Gastrocnemius medialis (tissue), 4 donors: ENCODE data around the gene MBD3L2B. TPM values are rescaled to one million over a fixed set of nuclear protein-coding genes. Genes with fewer than 3 reads are reported as not detected.
"Not testable (repeated sequence)": the region's sequence is repeated elsewhere in the genome, so short reads cannot be mapped to it uniquely, and the experiment has no call there.

Experiments
- ATAC-seq, 2 donors: fragments of 150-250 bp; one replicate each; pipeline ENCODE4 v1.9.1; 2016
- DNase-seq, 2 donors: peaks; one replicate each; pipeline ENCODE4 v3.0.0-alpha.2; 2019
- H3K27ac ChIP-seq, 4 donors: fragments of 200-600 bp; sonication (generic); 1 replicate in 1 of 4; 2 replicates in 3 of 4; pipeline ENCODE4 v1.5.1; 2016 to 2018; ENCODE audit warnings: mild to moderate bottlenecking in 2 of 4, moderate library complexity in 1 of 4
- H3K27me3 ChIP-seq, 3 donors: fragments of 200-600 bp; sonication (generic) in 2 of 3; 1 replicate in 1 of 3; 2 replicates in 2 of 3; pipeline versions ENCODE4 v1.5.1 to v1.6.0; 2016 to 2019; ENCODE audit warnings: mild to moderate bottlenecking in 1 of 3, moderate library complexity in 1 of 3
- H3K36me3 ChIP-seq, 2 donors: fragments of 200-600 bp; sonication (generic) in 1 of 2; one replicate each; pipeline ENCODE4 v1.5.1; 2017 to 2018
- H3K4me1 ChIP-seq, 2 donors: fragments of 200-600 bp; sonication (generic) in 1 of 2; one replicate each; pipeline ENCODE4 v1.5.1; 2016 to 2017; ENCODE audit warnings: mild to moderate bottlenecking in 2 of 2
- H3K4me3 ChIP-seq, 4 donors: fragments of 200-600 bp; sonication (generic) in 3 of 4; 1 replicate in 1 of 4; 2 replicates in 3 of 4; pipeline ENCODE4 v1.5.1; 2016 to 2019; ENCODE audit warnings: mild to moderate bottlenecking in 2 of 4
- H3K9me3 ChIP-seq, 3 donors: fragments of 200-600 bp; sonication (generic) in 2 of 3; 1 replicate in 1 of 3; 2 replicates in 2 of 3; pipeline ENCODE4 v1.5.1; 2016 to 2019
- CTCF ChIP-seq, 5 experiments: fragments of 450-650 bp in 3 of 5; fragments of 200-600 bp in 2 of 5; sonication (generic) in 2 of 5; IDR thresholded peaks in 4 of 5; conservative IDR thresholded peaks in 1 of 5; 1 replicate in 4 of 5; 2 replicates in 1 of 5; pipeline ENCODE4 v1.5.1; 2016 to 2019; ENCODE audit warnings: antibody characterized with exemption in 5 of 5, mild to moderate bottlenecking in 3 of 5, moderate library complexity in 3 of 5
- POLR2A ChIP-seq, 2 donors: fragments of 450-650 bp; IDR thresholded peaks; one replicate each; pipeline ENCODE4 v1.6.1; 2017; ENCODE audit warnings: antibody characterized with exemption in 2 of 2, mild to moderate bottlenecking in 2 of 2, moderate library complexity in 2 of 2
- in situ Hi-C, 4 donors: fragments of 200-750 bp; cut with MboI; loops; one replicate each; pipeline versions ENCODE4 v1.15.0 to v1.8.0; 2017; ENCODE audit warnings: low sequenced_read_pairs in 4 of 4
- intact Hi-C: fragments of 100-400 bp; cut with DNase I; formaldehyde crosslinking; loops from one replicate; pipeline ENCODE4 v1.15.1; 2023; ENCODE audit warnings: low total_unique reads
- total RNA-seq, 4 donors: library from RNA; depleted of rRNA; stranded (reverse); fragments of >200 nt; gene quantifications; one replicate each; pipeline versions ENCODE4 v1.1.0 to v1.2.3, GENCODE V29; 2016

The MBD3L2B gene
- total RNA-seq, 4 donors from 2014 or later = not detected

GRCh38 chr19:7051421-7051820 is 30.2 kb upstream of the MBD3L2B start:
- H3K27me3 ChIP-seq, in situ Hi-C loops, H3K4me3 ChIP-seq, ATAC-seq, H3K27ac ChIP-seq, H3K4me1 ChIP-seq, H3K9me3 ChIP-seq, intact Hi-C loops, H3K36me3 ChIP-seq, DNase-seq: not testable (repeated sequence)

GRCh38 chr19:7049021-7049420 is 27.8 kb upstream of the MBD3L2B start, which contains the start of gene MBD3L2:
MBD3L2 (plus strand) TSS chr19:7049321; CDS start chr19:7049374, 53 bp downstream.
- in situ Hi-C loops, H3K36me3 ChIP-seq, H3K27ac ChIP-seq, DNase-seq, H3K4me3 ChIP-seq, H3K9me3 ChIP-seq, intact Hi-C loops, H3K27me3 ChIP-seq, H3K4me1 ChIP-seq, ATAC-seq: not testable (repeated sequence)

- DNase-seq, intact Hi-C loops, H3K36me3 ChIP-seq, H3K4me3 ChIP-seq, H3K27ac ChIP-seq, H3K4me1 ChIP-seq, ATAC-seq, in situ Hi-C loops, H3K27me3 ChIP-seq, H3K9me3 ChIP-seq: not testable (repeated sequence)
Measured at GRCh38 chr19:7041563-7041962, 20.3 kb upstream of the MBD3L2B start.

GRCh38 chr19:7040079-7040478 is 18.8 kb upstream of the MBD3L2B start, which contains the start of gene MBD3L4:
MBD3L4 (minus strand) TSS chr19:7040179; CDS start chr19:7040144, 35 bp downstream.
- H3K27me3 ChIP-seq, DNase-seq, in situ Hi-C loops, ATAC-seq, intact Hi-C loops, H3K9me3 ChIP-seq, H3K4me1 ChIP-seq, H3K36me3 ChIP-seq, H3K27ac ChIP-seq, H3K4me3 ChIP-seq: not testable (repeated sequence)

- H3K27ac ChIP-seq, H3K27me3 ChIP-seq, intact Hi-C loops, in situ Hi-C loops, H3K9me3 ChIP-seq, H3K36me3 ChIP-seq, ATAC-seq, H3K4me3 ChIP-seq, DNase-seq, H3K4me1 ChIP-seq: not testable (repeated sequence)
Measured at GRCh38 chr19:7030278-7030677, 9.0 kb upstream of the MBD3L2B start, which contains the start of gene MBD3L5. MBD3L5 (plus strand) TSS chr19:7030578; CDS start chr19:7030612, 34 bp downstream.

GRCh38 chr19:7028790-7029189 is 7.6 kb upstream of the MBD3L2B start:
- in situ Hi-C loops, H3K4me1 ChIP-seq, H3K27ac ChIP-seq, H3K4me3 ChIP-seq, H3K36me3 ChIP-seq, ATAC-seq, H3K9me3 ChIP-seq, intact Hi-C loops, DNase-seq, H3K27me3 ChIP-seq: not testable (repeated sequence)

- TF ChIP-seq CTCF (IDR thresholded peaks at IDR 0.05 in 4 of 5, conservative IDR thresholded peaks at IDR 0.05 in 1 of 5) (no peak), POLR2A (IDR thresholded peaks at IDR 0.05) (no peak)
- in situ Hi-C loops (no loop called here), intact Hi-C loops (no loop called here)
- Histone ChIP-seq H3K4me1 (no peaks in the 10 kb centered on the region), H3K4me3 (no peak overlapping the region), H3K27ac (no peak overlapping the region), H3K9me3 (no peaks in the 10 kb centered on the region), H3K36me3 (no peaks in the 10 kb centered on the region), H3K27me3 (no peaks in the 10 kb centered on the region)
- ATAC-seq (no peak), DNase-seq (no peak)
Measured at GRCh38 chr19:7018828-7019227, 2.4 kb downstream of the MBD3L2B start.

- TF ChIP-seq CTCF (IDR thresholded peaks at IDR 0.05 in 4 of 5, conservative IDR thresholded peaks at IDR 0.05 in 1 of 5) (no peak), POLR2A (IDR thresholded peaks at IDR 0.05) (no peak)
- intact Hi-C loops = no loop called here
- no peak for ATAC-seq
- Histone ChIP-seq H3K27me3 (no peaks in the 10 kb centered on the region), H3K27ac (no peak overlapping the region), H3K36me3 (no peaks in the 10 kb centered on the region), H3K4me1 (no peaks in the 10 kb centered on the region), H3K4me3 (no peak overlapping the region), H3K9me3 (no peaks in the 10 kb centered on the region)
- DNase-seq = no peak
- in situ Hi-C loops = no loop called here
Measured at GRCh38 chr19:7013678-7014077, 7.6 kb downstream of the MBD3L2B start.
